Measurements from ENCODE around the gene MAGEA2. TPM values are rescaled to one million over a fixed set of nuclear protein-coding genes. Genes with fewer than 3 reads are reported as not detected.
"Not testable (repeated sequence)": the region's sequence is repeated elsewhere in the genome, so short reads cannot be mapped to it uniquely, and the experiment has no call there.

Gene MAGEA2
- polyA plus RNA-seq = not detected

- H3K4me3 Mint-ChIP-seq, H3K27ac Mint-ChIP-seq, H3K4me1 Mint-ChIP-seq, H3K9me3 Mint-ChIP-seq, H3K36me3 Mint-ChIP-seq, H3K27me3 Mint-ChIP-seq: not testable (repeated sequence)
Measured at GRCh38 chrX:152753686-152754650, at the start of gene MAGEA2. Gene MAGEA2 (minus strand): TSS chrX:152753842. CDS start chrX:152751363, 2,479 bp downstream.

- no peak overlapping the region for H3K27ac Mint-ChIP-seq
- no peaks in the 10 kb centered on the region for H3K9me3 Mint-ChIP-seq
- H3K4me1 Mint-ChIP-seq = no peaks in the 10 kb centered on the region
- no peak overlapping the region for H3K4me3 Mint-ChIP-seq
- peaks cover 2% of the 10 kb centered on the region for H3K36me3 Mint-ChIP-seq
- H3K27me3 Mint-ChIP-seq = peaks cover 5% of the 10 kb centered on the region
Measured at GRCh38 chrX:152798945-152799344, 45.3 kb upstream of the MAGEA2 start.

- H3K36me3 Mint-ChIP-seq, H3K4me3 Mint-ChIP-seq, H3K27ac Mint-ChIP-seq: not testable (repeated sequence)
Measured at GRCh38 chrX:152787062-152787461, 33.4 kb upstream of the MAGEA2 start.

GRCh38 chrX:152769549-152770289 is 16.1 kb upstream of the MAGEA2 start, which contains the start of gene MAGEA6:
Gene MAGEA6 (minus strand): TSS chrX:152769689. CDS start chrX:152767650, 2,039 bp downstream.
- H3K4me1 Mint-ChIP-seq, H3K36me3 Mint-ChIP-seq, H3K9me3 Mint-ChIP-seq, H3K27ac Mint-ChIP-seq, H3K27me3 Mint-ChIP-seq, H3K4me3 Mint-ChIP-seq: not testable (repeated sequence)

More at GRCh38 chrX:152787062-152787461, 33.4 kb upstream of the MAGEA2 start:
- not testable (repeated sequence) for H3K9me3 Mint-ChIP-seq, H3K4me1 Mint-ChIP-seq, H3K27me3 Mint-ChIP-seq

- H3K9me3 Mint-ChIP-seq, H3K4me3 Mint-ChIP-seq, H3K4me1 Mint-ChIP-seq: not testable (repeated sequence)
Measured at GRCh38 chrX:152766562-152766961, 12.9 kb upstream of the MAGEA2 start.

GRCh38 chrX:152761582-152761981 is 7.9 kb upstream of the MAGEA2 start:
- not testable (repeated sequence) for H3K4me3 Mint-ChIP-seq, H3K27me3 Mint-ChIP-seq, H3K4me1 Mint-ChIP-seq, H3K9me3 Mint-ChIP-seq, H3K27ac Mint-ChIP-seq, H3K36me3 Mint-ChIP-seq

More at GRCh38 chrX:152766562-152766961, 12.9 kb upstream of the MAGEA2 start:
- not testable (repeated sequence) for H3K27me3 Mint-ChIP-seq, H3K36me3 Mint-ChIP-seq, H3K27ac Mint-ChIP-seq

GRCh38 chrX:152759544-152759943 is 5.9 kb upstream of the MAGEA2 start:
- H3K27me3 Mint-ChIP-seq, H3K4me1 Mint-ChIP-seq, H3K36me3 Mint-ChIP-seq, H3K27ac Mint-ChIP-seq, H3K4me3 Mint-ChIP-seq, H3K9me3 Mint-ChIP-seq: not testable (repeated sequence)

GRCh38 chrX:152758918-152759317 is 5.3 kb upstream of the MAGEA2 start, which contains the start of gene CSAG3:
Gene CSAG3 (plus strand): TSS chrX:152759218.
- not testable (repeated sequence) for H3K27me3 Mint-ChIP-seq, H3K27ac Mint-ChIP-seq, H3K36me3 Mint-ChIP-seq, H3K4me3 Mint-ChIP-seq, H3K4me1 Mint-ChIP-seq, H3K9me3 Mint-ChIP-seq

GRCh38 chrX:152754871-152755270 is 1.2 kb upstream of the MAGEA2 start:
- H3K4me1 Mint-ChIP-seq, H3K4me3 Mint-ChIP-seq, H3K9me3 Mint-ChIP-seq, H3K36me3 Mint-ChIP-seq, H3K27ac Mint-ChIP-seq, H3K27me3 Mint-ChIP-seq: not testable (repeated sequence)

- Mint-ChIP-seq H3K36me3 (no peaks in the 10 kb centered on the region), H3K27me3 (no peaks in the 10 kb centered on the region), H3K4me3 (no peak overlapping the region), H3K9me3 (no peaks in the 10 kb centered on the region), H3K27ac (no peak overlapping the region), H3K4me1 (peaks cover 0 to 2% (median 0%) of the 10 kb centered on the region in 3 donors)
Measured at GRCh38 chrX:152738560-152738959, 15.1 kb downstream of the MAGEA2 start.

GRCh38 chrX:152736528-152736927 is 17.1 kb downstream of the MAGEA2 start:
- not testable (repeated sequence) for H3K4me1 Mint-ChIP-seq, H3K4me3 Mint-ChIP-seq, H3K27me3 Mint-ChIP-seq, H3K27ac Mint-ChIP-seq, H3K36me3 Mint-ChIP-seq, H3K9me3 Mint-ChIP-seq

GRCh38 chrX:152735860-152736511 is 17.7 kb downstream of the MAGEA2 start:
- H3K4me3 Mint-ChIP-seq = no peak overlapping the region
- no peak overlapping the region for H3K27ac Mint-ChIP-seq
- no peaks in the 10 kb centered on the region for H3K36me3 Mint-ChIP-seq
- no peaks in the 10 kb centered on the region for H3K9me3 Mint-ChIP-seq
- peaks cover 0 to 2% (median 0%) of the 10 kb centered on the region in 3 donors for H3K4me1 Mint-ChIP-seq
- H3K27me3 Mint-ChIP-seq = no peaks in the 10 kb centered on the region

GRCh38 chrX:152735101-152735500 is 18.5 kb downstream of the MAGEA2 start:
- peaks cover 0 to 2% (median 0%) of the 10 kb centered on the region in 3 donors for H3K4me1 Mint-ChIP-seq
- no peaks in the 10 kb centered on the region for H3K9me3 Mint-ChIP-seq
- H3K27ac Mint-ChIP-seq = no peak overlapping the region
- H3K4me3 Mint-ChIP-seq = no peak overlapping the region
- H3K36me3 Mint-ChIP-seq = no peaks in the 10 kb centered on the region
- no peaks in the 10 kb centered on the region for H3K27me3 Mint-ChIP-seq

GRCh38 chrX:152734143-152734858 is 19.3 kb downstream of the MAGEA2 start:
- not testable (repeated sequence) for H3K9me3 Mint-ChIP-seq, H3K36me3 Mint-ChIP-seq, H3K4me1 Mint-ChIP-seq, H3K27ac Mint-ChIP-seq, H3K4me3 Mint-ChIP-seq, H3K27me3 Mint-ChIP-seq
